Measurements from ENCODE around the gene ESR2.
"Not testable (repeated sequence)": the region's sequence is repeated elsewhere in the genome, so short reads cannot be mapped to it uniquely, and the experiment has no call there.

ESR2 gene

DNA sequence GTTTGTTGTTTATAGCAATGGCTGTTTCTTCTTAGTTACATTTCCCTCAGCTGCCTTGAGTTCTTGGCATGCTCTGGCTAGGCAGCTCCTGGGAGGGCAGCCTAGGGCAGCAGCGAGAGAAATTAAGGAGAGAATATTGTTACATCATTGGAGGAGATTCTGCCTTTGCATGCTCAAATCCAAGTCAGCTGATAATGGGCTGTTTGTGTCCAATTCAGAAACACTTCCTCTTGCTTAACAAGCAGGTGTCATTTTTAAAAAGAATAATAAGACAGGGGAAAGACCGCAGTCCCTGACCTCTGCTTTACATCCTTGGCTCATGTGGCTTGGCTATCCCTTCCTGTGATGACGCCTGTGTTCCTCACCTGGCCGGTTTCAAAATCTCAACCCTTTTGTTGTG is 76.9 kb downstream of the ESR2 start:
- DNase-seq (ENCODE audit: insufficient read length, low spot score) (no peak), FAIRE-seq (peak; percentile 54)
- TF ChIP-seq SPI1 (IDR thresholded peaks at IDR 0.05; ENCODE audit: low read depth, low read length) (peak; percentile 55), TAF1 (IDR thresholded peaks at IDR 0.05; ENCODE audit: low read depth, low read length) (no peak)

DNA sequence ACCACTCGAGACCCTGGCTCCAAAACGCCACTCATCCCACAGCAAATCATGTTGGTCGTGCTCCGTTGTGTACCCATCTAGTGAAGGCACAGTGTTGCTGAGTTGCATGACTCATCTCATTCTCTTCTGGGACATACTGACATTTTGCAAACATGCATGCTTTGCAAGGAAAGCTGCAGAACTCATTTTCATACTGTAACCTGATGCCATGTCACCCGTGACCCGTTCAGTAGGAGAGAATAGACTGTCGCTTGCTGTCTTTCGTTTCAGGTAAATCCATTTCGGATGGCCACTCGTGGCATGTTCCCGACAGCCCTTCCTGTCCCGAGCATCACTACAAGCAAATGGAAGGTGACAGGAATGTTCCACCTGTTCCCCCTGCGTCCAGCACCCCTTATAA is 78.2 kb downstream of the ESR2 start:
- no peak for DNase-seq (ENCODE audit: insufficient read length, low spot score)
- no peak for TF ChIP-seq SPI1 (IDR thresholded peaks at IDR 0.05; ENCODE audit: low read depth, low read length)
- no peak for TF ChIP-seq POLR2AphosphoS5 (IDR thresholded peaks at IDR 0.05; ENCODE audit: low read depth, low read length)
- no peak for TF ChIP-seq POU2F2 (IDR thresholded peaks at IDR 0.05; ENCODE audit: low read depth, low read length)
- TF ChIP-seq PAX5 (IDR thresholded peaks at IDR 0.05; ENCODE audit: insufficient read depth, low read length, severe bottlenecking), result no peak
- no peak for TF ChIP-seq POLR2A (IDR thresholded peaks at IDR 0.05; ENCODE audit: low read depth, low read length)
- TF ChIP-seq TAF1 (IDR thresholded peaks at IDR 0.05; ENCODE audit: low read depth, low read length), result no peak
- FAIRE-seq, result peak; percentile 65

- TF ChIP-seq POU2F2 (IDR thresholded peaks at IDR 0.05; ENCODE audit: low read depth, low read length), result no peak
- no peak for TF ChIP-seq PAX5 (IDR thresholded peaks at IDR 0.05; ENCODE audit: insufficient read depth, low read length, severe bottlenecking)
- no peak for TF ChIP-seq SPI1 (IDR thresholded peaks at IDR 0.05; ENCODE audit: low read depth, low read length)
- no peak for TF ChIP-seq POLR2AphosphoS5 (IDR thresholded peaks at IDR 0.05; ENCODE audit: low read depth, low read length)
- no peak for TF ChIP-seq POLR2A (IDR thresholded peaks at IDR 0.05; ENCODE audit: low read depth, low read length)
- TF ChIP-seq TAF1 (IDR thresholded peaks at IDR 0.05; ENCODE audit: low read depth, low read length), result no peak
- FAIRE-seq (no peak), DNase-seq (ENCODE audit: insufficient read length, low spot score) (no peak)
These were observed 78.9 kb downstream of the ESR2 start for GRCh38 chr14:64215274-64215673.

GRCh38 chr14:64213853-64214570 is 80.2 kb downstream of the ESR2 start:
- DNase-seq (ENCODE audit: insufficient read length, low spot score), result no peak
- no peak for FAIRE-seq
- TF ChIP-seq TAF1 (IDR thresholded peaks at IDR 0.05; ENCODE audit: low read depth, low read length), result no peak
- TF ChIP-seq POLR2A (IDR thresholded peaks at IDR 0.05; ENCODE audit: low read depth, low read length), result no peak
- TF ChIP-seq POU2F2 (IDR thresholded peaks at IDR 0.05; ENCODE audit: low read depth, low read length), result no peak
- no peak for TF ChIP-seq SPI1 (IDR thresholded peaks at IDR 0.05; ENCODE audit: low read depth, low read length)
- no peak for TF ChIP-seq POLR2AphosphoS5 (IDR thresholded peaks at IDR 0.05; ENCODE audit: low read depth, low read length)
- no peak for TF ChIP-seq PAX5 (IDR thresholded peaks at IDR 0.05; ENCODE audit: insufficient read depth, low read length, severe bottlenecking)

- TF ChIP-seq TAF1 (IDR thresholded peaks at IDR 0.05; ENCODE audit: low read depth, low read length), result no peak
- TF ChIP-seq POU2F2 (IDR thresholded peaks at IDR 0.05; ENCODE audit: low read depth, low read length), result no peak
- TF ChIP-seq SPI1 (IDR thresholded peaks at IDR 0.05; ENCODE audit: low read depth, low read length), result no peak
- no peak for TF ChIP-seq POLR2A (IDR thresholded peaks at IDR 0.05; ENCODE audit: low read depth, low read length)
- no peak for TF ChIP-seq PAX5 (IDR thresholded peaks at IDR 0.05; ENCODE audit: insufficient read depth, low read length, severe bottlenecking)
- TF ChIP-seq POLR2AphosphoS5 (IDR thresholded peaks at IDR 0.05; ENCODE audit: low read depth, low read length), result no peak
- FAIRE-seq (no peak), DNase-seq (ENCODE audit: insufficient read length, low spot score) (no peak)
These were observed 81.1 kb downstream of the ESR2 start for GRCh38 chr14:64213086-64213485.

- FAIRE-seq, result no peak
These were observed 81.5 kb downstream of the ESR2 start for GRCh38 chr14:64212666-64213065.

GRCh38 chr14:64210912-64211311 is 83.3 kb downstream of the ESR2 start:
- not testable (repeated sequence) for DNase-seq (ENCODE audit: insufficient read length, low spot score); FAIRE-seq

More at GRCh38 chr14:64212666-64213065, 81.5 kb downstream of the ESR2 start:
- TF ChIP-seq PAX5 (IDR thresholded peaks at IDR 0.05; ENCODE audit: insufficient read depth, low read length, severe bottlenecking), result no peak
- no peak for TF ChIP-seq TAF1 (IDR thresholded peaks at IDR 0.05; ENCODE audit: low read depth, low read length)
- TF ChIP-seq SPI1 (IDR thresholded peaks at IDR 0.05; ENCODE audit: low read depth, low read length), result no peak
- no peak for TF ChIP-seq POLR2A (IDR thresholded peaks at IDR 0.05; ENCODE audit: low read depth, low read length)
- no peak for TF ChIP-seq POLR2AphosphoS5 (IDR thresholded peaks at IDR 0.05; ENCODE audit: low read depth, low read length)
- no peak for TF ChIP-seq POU2F2 (IDR thresholded peaks at IDR 0.05; ENCODE audit: low read depth, low read length)
- DNase-seq (ENCODE audit: insufficient read length, low spot score), result no peak

GRCh38 chr14:64210216-64210615 is 84.0 kb downstream of the ESR2 start:
- TF ChIP-seq POLR2A (IDR thresholded peaks at IDR 0.05; ENCODE audit: low read depth, low read length) (no peak), POLR2AphosphoS5 (IDR thresholded peaks at IDR 0.05; ENCODE audit: low read depth, low read length) (no peak), TAF1 (IDR thresholded peaks at IDR 0.05; ENCODE audit: low read depth, low read length) (no peak), POU2F2 (IDR thresholded peaks at IDR 0.05; ENCODE audit: low read depth, low read length) (no peak)
- no peak for FAIRE-seq

GRCh38 chr14:64209444-64210131 is 84.6 kb downstream of the ESR2 start:
- DNase-seq (ENCODE audit: insufficient read length, low spot score) (no peak), FAIRE-seq (peak; percentile 72)
- no peak for TF ChIP-seq POU2F2 (IDR thresholded peaks at IDR 0.05; ENCODE audit: low read depth, low read length)
- TF ChIP-seq SPI1 (IDR thresholded peaks at IDR 0.05; ENCODE audit: low read depth, low read length), result peak; percentile 70

More at GRCh38 chr14:64210216-64210615, 84.0 kb downstream of the ESR2 start:
- DNase-seq (ENCODE audit: insufficient read length, low spot score), result no peak

DNA sequence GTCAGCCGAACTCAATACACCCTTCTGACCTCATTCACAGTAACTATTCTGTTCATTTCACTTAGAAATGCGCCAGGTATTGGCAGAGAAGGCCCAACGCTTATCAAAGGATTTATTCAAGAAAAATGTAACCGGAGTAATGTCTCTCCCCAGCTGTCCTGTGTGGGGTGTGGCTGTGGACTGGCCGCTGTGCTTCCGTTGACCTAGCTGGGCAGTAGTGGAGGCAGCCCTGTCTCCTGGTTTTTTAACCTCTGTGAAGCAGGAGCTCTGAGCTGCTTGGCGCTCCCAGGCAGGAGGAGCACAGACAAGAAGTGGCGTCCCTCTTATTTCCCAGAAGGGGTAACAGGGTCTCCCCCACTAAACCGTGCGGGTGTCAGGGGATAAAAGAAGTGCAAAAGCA is 85.2 kb downstream of the ESR2 start:
- DNase-seq (ENCODE audit: insufficient read length, low spot score) (no peak), FAIRE-seq (peak; percentile 51)
- TF ChIP-seq TAF1 (IDR thresholded peaks at IDR 0.05; ENCODE audit: low read depth, low read length) (no peak), POU2F2 (IDR thresholded peaks at IDR 0.05; ENCODE audit: low read depth, low read length) (no peak), PAX5 (IDR thresholded peaks at IDR 0.05; ENCODE audit: insufficient read depth, low read length, severe bottlenecking) (no peak), POLR2AphosphoS5 (IDR thresholded peaks at IDR 0.05; ENCODE audit: low read depth, low read length) (no peak), POLR2A (IDR thresholded peaks at IDR 0.05; ENCODE audit: low read depth, low read length) (no peak), SPI1 (IDR thresholded peaks at IDR 0.05; ENCODE audit: low read depth, low read length) (no peak)

All from GM12891 (cell line).